GM12891 (cell line): ENCODE results near the gene BCL10.

Experiments used
- POLR2A ChIP-seq: IDR thresholded peaks from 2 replicates; pipeline ENCODE4 v1.6.1; 2011; ENCODE audit warnings: low read depth, low read length, control low read depth
- POLR2AphosphoS5 ChIP-seq: IDR thresholded peaks from 2 replicates; pipeline ENCODE4 v1.6.1; 2011; ENCODE audit warnings: low read depth, low read length, control low read depth

DNA sequence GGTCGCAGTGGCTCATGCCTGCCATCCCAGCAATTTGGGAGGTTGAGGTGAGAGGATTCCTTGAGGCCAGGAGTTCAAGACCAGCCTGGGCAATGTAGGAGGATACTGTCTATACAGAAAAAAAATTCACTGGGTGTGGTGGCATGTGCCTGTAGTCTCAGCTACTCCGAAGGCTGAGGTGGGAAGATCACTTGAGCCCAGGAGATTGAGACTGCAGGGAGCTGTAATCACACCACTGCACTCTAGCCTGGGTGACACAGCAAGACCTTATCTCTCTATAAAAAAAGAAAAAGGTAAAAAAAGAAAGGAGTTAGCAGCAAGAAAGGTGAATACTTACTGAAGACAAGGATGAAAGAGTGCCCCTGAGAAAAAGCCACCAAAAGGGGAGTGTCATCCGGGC lies 23.7 kb upstream of the BCL10 start:
- TF ChIP-seq POLR2A (no peak), POLR2AphosphoS5 (no peak)
